D721Med (cell line): ENCODE data around the gene CDCA8.

Experiments
- DNase-seq: peaks from one replicate; pipeline ENCODE4 v3.0.0; 2011; ENCODE audit warnings: low spot score; ENCODE audit not compliant: insufficient read length
- FAIRE-seq: peaks from 2 replicates; lab custom pipeline; 2011; peaks lifted over from hg19 to GRCh38; lab: Jason Lieb, UNC
- CTCF ChIP-seq: IDR thresholded peaks from 2 replicates; pipeline ENCODE4 v1.5.1; 2012; ENCODE audit warnings: mild to moderate bottlenecking, control low read depth; ENCODE audit not compliant: insufficient read depth; ENCODE audit errors: missing control alignments

CDCA8 gene

GRCh38 chr1:37697737-37698136 is 5.4 kb downstream of the CDCA8 start:
- DNase-seq (no peak), FAIRE-seq (no peak)
- TF ChIP-seq CTCF = no peak

- no peak for FAIRE-seq
- no peak for TF ChIP-seq CTCF
- DNase-seq = no peak
Observed at GRCh38 chr1:37699147-37699546, 6.8 kb downstream of the CDCA8 start.

GRCh38 chr1:37701051-37701450 is 8.7 kb downstream of the CDCA8 start:
- FAIRE-seq = no peak
- DNase-seq = no peak
- no peak for TF ChIP-seq CTCF

GRCh38 chr1:37703061-37703460 is 10.7 kb downstream of the CDCA8 start:
- TF ChIP-seq CTCF = no peak
- DNase-seq (no peak), FAIRE-seq (no peak)

GRCh38 chr1:37704966-37705365 is 12.7 kb downstream of the CDCA8 start:
- FAIRE-seq = no peak
- no peak for DNase-seq
- no peak for TF ChIP-seq CTCF

GRCh38 chr1:37705399-37705798 is 13.1 kb downstream of the CDCA8 start:
- no peak for TF ChIP-seq CTCF
- FAIRE-seq = no peak
- no peak for DNase-seq

- DNase-seq (no peak), FAIRE-seq (no peak)
- TF ChIP-seq CTCF = no peak
Observed at GRCh38 chr1:37708471-37708870, 16.2 kb downstream of the CDCA8 start.
